Aorta (tissue), 5 donors: ENCODE measurements around the gene CDCA5. TPM values are rescaled to one million over a fixed set of nuclear protein-coding genes. Genes with fewer than 3 reads are reported as not detected.

Source experiments
- ATAC-seq: fragments of 200-7000 bp; cut with Tn5 transposase; one replicate; pipeline ENCODE4 v1.9.1; 2022; ENCODE audit warnings: moderate library complexity; ENCODE audit not compliant: low FRiP score
- DNase-seq, 2 donors: peaks; one replicate each; pipeline ENCODE4 v3.0.0-alpha.2; 2020
- H3K27ac ChIP-seq, 2 donors: one replicate each; pipeline ENCODE4 v1.5.1; 2013; ENCODE audit warnings: low read length in 2 of 2, mild to moderate bottlenecking in 2 of 2, moderate library complexity in 2 of 2, control low read depth in 1 of 2, inconsistent platforms in 1 of 2, low read depth in 1 of 2
- H3K27me3 ChIP-seq, 2 donors: one replicate each; pipeline ENCODE4 v1.6.1; 2013; ENCODE audit warnings: control low read depth in 1 of 2, low read length in 1 of 2, mild to moderate bottlenecking in 1 of 2, moderate library complexity in 1 of 2; ENCODE audit not compliant: insufficient read depth in 2 of 2, control insufficient read depth in 1 of 2
- H3K36me3 ChIP-seq, 2 donors: one replicate each; pipeline ENCODE4 v1.6.1; 2013; ENCODE audit warnings: control low read depth in 1 of 2, low read length in 1 of 2, mild to moderate bottlenecking in 1 of 2; ENCODE audit not compliant: insufficient read depth in 2 of 2, control insufficient read depth in 1 of 2
- H3K4me1 ChIP-seq, 2 donors: one replicate each; pipeline ENCODE4 v1.6.1; 2013; ENCODE audit warnings: low read length in 2 of 2, control low read depth in 1 of 2, mild to moderate bottlenecking in 1 of 2, moderate library complexity in 1 of 2; ENCODE audit not compliant: insufficient read depth in 2 of 2, control insufficient read depth in 1 of 2
- H3K4me3 ChIP-seq, 2 donors: one replicate each; pipeline ENCODE4 v1.5.1; 2013; ENCODE audit warnings: low read length in 2 of 2, control low read depth in 1 of 2, mild to moderate bottlenecking in 1 of 2
- H3K9me3 ChIP-seq: one replicate; pipeline ENCODE4 v1.6.1; 2013; ENCODE audit warnings: mild to moderate bottlenecking, low read length; ENCODE audit not compliant: control insufficient read depth
- WGBS, 2 donors: extraction: QIAGEN DNeasy Blood & Tissue Kit; methylation state at CpG; one replicate each; pipeline ENCODE4 v1.1.7; 2013; 5-methylcytosine and 5-hydroxymethylcytosine counted together
- intact Hi-C, 2 donors: fragments of 100-400 bp; cut with DNase I; formaldehyde crosslinking; loops; one replicate each; pipeline versions ENCODE4 v1.14.2 to v1.15.0; 2022
- polyA plus RNA-seq, 2 donors: library from polyadenylated mRNA; stranded (reverse); fragments of 200-250 nt; gene quantifications; one replicate each; pipeline ENCODE4 v1.2.3, GENCODE V29; 2013
- total RNA-seq, 2 donors: library from RNA; stranded (reverse); fragmentation: NEBNext Ultra II Directional; extraction: Animal tissue kit (Norgen Biotek cat#: 25700); gene quantifications; one replicate each; pipeline ENCODE4 v1.2.1, GENCODE V29; 2021
- donor health status: healthy with polysubstance abuse.
- donor health status: Bipolar disorder and iron deficiency.
- donor health status: DM: no; HTN: no; CAD: no.
- donor health status: DM: no; HTN: no; CAD: no.
- donor health status: DM: yes; HTN: yes; CAD: no.

CDCA5 gene
- total and polyA plus RNA-seq, 4 donors = 0.81 to 2.5 (median 1.0) TPM

- Histone ChIP-seq H3K36me3 (no peaks in the 10 kb centered on the region), H3K4me3 (no peak overlapping the region), H3K9me3 (no peaks in the 10 kb centered on the region), H3K27me3 (no peaks in the 10 kb centered on the region), H3K27ac (no peak overlapping the region), H3K4me1 (no peaks in the 10 kb centered on the region)
- intact Hi-C loops = no loop called here
- ATAC-seq (no peak), DNase-seq (no peak)
- WGBS, 2 donors = 62 to 66% methylated on average over 4 of the region's 4 CpGs
These were observed 11.8 kb downstream of the CDCA5 start for GRCh38 chr11:65071907-65072630.

DNA sequence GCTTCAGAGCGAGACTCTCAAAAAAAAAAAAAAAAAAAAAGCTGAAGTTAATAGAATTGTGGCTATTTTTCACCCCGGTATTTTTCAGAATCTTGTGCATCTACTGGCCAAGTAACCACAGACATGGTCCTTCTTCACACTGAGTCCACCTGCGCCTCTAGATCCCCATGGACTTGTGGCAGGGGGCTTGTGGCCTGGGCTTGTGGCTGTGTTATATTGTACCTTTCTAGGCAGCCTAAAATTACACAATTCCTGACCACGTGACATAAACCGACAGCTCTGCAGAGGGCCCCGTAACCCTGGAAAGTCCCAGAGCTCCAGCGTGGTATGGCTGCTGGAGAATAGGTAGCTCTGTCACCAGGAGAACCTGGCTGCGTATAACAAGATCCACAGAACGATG lies 14.6 kb downstream of the CDCA5 start:
- intact Hi-C loops = no loop called here
- Histone ChIP-seq H3K27ac (no peak overlapping the region), H3K4me3 (no peak overlapping the region), H3K9me3 (no peaks in the 10 kb centered on the region), H3K36me3 (no peaks in the 10 kb centered on the region), H3K27me3 (no peaks in the 10 kb centered on the region), H3K4me1 (no peaks in the 10 kb centered on the region)
- WGBS, 2 donors = 76 to 78% methylated on average over 9 of the region's 9 CpGs
- DNase-seq = no peak
- no peak for ATAC-seq

DNA sequence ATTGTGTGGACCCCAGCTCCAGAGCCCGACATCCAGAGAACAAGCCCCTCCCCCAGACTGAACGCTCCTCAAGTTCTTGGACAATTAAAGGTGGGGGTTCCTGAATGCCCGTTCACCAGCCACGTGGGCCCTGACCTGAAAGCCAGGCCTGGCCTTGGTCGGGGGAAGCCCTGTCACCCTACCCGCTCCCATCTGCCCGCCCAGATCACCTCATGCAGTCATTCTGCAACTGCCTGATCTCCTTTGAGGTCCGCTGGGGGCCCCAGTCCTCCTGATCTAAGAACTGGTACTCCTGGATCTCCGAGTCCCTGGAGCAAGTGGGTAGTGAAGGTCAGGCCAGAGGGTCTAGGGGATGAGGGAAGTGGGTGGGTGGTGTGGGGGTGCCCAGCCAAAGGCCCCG lies 16.4 kb downstream of the CDCA5 start:
- no peaks in the 10 kb centered on the region for H3K36me3 ChIP-seq
- WGBS, 2 donors = 80 to 86% methylated on average over 10 of the region's 10 CpGs
- intact Hi-C loops = no loop called here
- ATAC-seq = no peak
- no peak overlapping the region for H3K4me3 ChIP-seq
- no peaks in the 10 kb centered on the region for H3K9me3 ChIP-seq
- H3K27ac ChIP-seq = no peak overlapping the region
- H3K27me3 ChIP-seq = no peaks in the 10 kb centered on the region
- DNase-seq = no peak
- no peaks in the 10 kb centered on the region for H3K4me1 ChIP-seq

DNA sequence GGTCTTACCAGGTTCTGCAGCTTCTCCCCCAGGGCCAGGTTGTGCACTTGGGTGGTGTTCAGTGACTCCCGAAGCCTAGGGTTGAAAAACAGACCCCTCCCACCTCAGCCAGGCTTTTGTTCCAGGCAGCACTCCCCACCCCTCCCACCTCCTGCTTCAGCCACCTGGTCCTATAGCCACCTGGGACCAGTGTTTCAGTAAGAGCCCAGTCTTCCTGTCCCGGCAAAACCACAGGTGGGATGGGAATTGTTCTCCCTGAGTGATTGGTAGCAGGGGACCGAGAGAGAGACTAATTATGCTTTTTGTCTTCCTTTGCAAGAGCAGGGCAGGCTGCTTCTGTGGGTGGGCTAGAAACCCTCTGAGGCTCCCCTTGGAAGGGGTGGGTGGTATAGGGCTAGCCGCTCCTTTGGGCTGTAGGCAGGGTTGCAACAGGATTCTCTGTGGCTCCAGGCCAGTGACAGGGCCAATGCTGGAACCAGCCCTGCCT lies 17.0 kb downstream of the CDCA5 start:
- WGBS, 2 donors = 79 to 84% methylated on average over 3 to 4 of the region's 4 CpGs
- Histone ChIP-seq H3K36me3 (no peaks in the 10 kb centered on the region), H3K9me3 (no peaks in the 10 kb centered on the region), H3K27me3 (no peaks in the 10 kb centered on the region), H3K27ac (no peak overlapping the region), H3K4me1 (no peaks in the 10 kb centered on the region), H3K4me3 (no peak overlapping the region)
- DNase-seq (no peak), ATAC-seq (no peak)
- intact Hi-C loops = no loop called here

DNA sequence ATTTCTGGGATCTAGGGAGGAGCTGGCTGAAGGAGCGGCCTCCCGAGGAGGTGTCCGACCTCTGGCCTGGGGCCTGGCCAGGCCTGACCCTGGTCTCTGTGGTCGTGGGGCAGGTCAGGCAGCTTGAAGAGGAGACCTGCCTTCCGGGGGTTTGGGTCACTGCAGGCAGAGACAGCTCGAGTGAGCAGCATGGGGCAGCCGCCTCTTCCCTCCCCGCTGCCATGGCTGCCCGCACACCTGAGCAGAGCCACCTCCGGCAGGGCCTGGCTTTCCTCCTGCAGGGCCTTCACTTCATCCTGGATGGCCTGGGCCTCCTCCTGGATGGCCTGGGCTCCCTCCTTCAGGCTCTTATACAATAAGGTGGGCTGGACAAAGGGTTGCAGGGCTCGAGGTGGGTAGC lies 17.5 kb downstream of the CDCA5 start:
- no peak for ATAC-seq
- Histone ChIP-seq H3K4me1 (no peaks in the 10 kb centered on the region), H3K9me3 (no peaks in the 10 kb centered on the region), H3K27ac (no peak overlapping the region), H3K36me3 (no peaks in the 10 kb centered on the region), H3K4me3 (no peak overlapping the region), H3K27me3 (no peaks in the 10 kb centered on the region)
- DNase-seq = no peak
- 76 to 79% methylated on average over 11 of the region's 11 CpGs for WGBS, 2 donors
- intact Hi-C loops = no loop called here

DNA sequence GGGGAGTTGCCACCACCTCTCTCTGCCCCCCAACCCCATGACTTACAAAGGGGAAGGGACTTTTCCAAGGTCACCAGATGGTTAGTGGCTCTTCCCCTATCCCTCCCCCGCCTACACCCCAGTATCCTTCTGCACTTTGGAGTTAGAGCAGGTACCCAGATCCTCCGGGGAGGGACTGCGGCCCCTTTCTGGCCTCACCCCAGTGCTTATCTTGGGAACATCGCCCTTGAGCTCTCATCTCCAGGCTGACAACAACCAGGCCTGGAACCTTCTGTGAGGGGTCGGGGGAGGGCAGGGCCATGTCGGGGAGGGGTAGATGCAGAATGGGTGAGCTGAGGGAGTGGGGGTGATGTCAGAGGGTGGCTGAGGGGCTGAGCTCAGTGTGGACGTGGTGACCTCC lies 18.0 kb downstream of the CDCA5 start:
- ATAC-seq (no peak), DNase-seq (no peak)
- intact Hi-C loops = no loop called here
- Histone ChIP-seq H3K36me3 (no peaks in the 10 kb centered on the region), H3K4me3 (no peak overlapping the region), H3K27ac (no peak overlapping the region), H3K4me1 (no peaks in the 10 kb centered on the region), H3K9me3 (no peaks in the 10 kb centered on the region), H3K27me3 (no peaks in the 10 kb centered on the region)
- 75 to 85% methylated on average over 7 of the region's 7 CpGs for WGBS, 2 donors

DNA sequence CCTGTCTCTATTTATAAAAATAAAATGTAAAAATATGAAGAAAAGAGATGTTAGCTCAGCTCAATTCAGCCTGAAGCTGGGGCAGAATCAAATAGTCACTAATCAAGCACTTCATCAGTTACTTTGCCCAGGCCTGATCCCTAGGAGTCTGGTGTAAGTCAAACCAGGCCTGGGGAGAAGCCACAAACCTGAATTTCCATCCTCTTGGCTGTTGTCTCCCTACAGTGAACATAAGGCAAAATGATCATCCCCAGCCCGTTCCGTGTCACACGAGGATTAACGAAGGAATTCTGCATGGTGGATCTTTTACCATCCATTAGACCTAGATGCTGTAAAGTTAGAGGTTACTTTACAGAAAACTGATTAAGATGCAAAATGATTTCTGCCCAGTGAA lies 19.0 kb downstream of the CDCA5 start:
- no peak for DNase-seq
- Histone ChIP-seq H3K4me1 (no peaks in the 10 kb centered on the region), H3K27ac (no peak overlapping the region), H3K9me3 (no peaks in the 10 kb centered on the region), H3K4me3 (no peak overlapping the region), H3K36me3 (no peaks in the 10 kb centered on the region), H3K27me3 (no peaks in the 10 kb centered on the region)
- intact Hi-C loops = no loop called here
- WGBS, 2 donors = 82 to 88% methylated on average over 4 of the region's 4 CpGs
- ATAC-seq = no peak

GRCh38 chr11:65063532-65063931 lies 20.3 kb downstream of the CDCA5 start:
- WGBS, 2 donors = 63 to 81% methylated on average over 3 of the region's 3 CpGs
- DNase-seq (no peak), ATAC-seq (no peak)
- no peaks in the 10 kb centered on the region for H3K27me3 ChIP-seq
- H3K36me3 ChIP-seq = no peaks in the 10 kb centered on the region
- intact Hi-C loops = no loop called here
- H3K4me1 ChIP-seq = no peaks in the 10 kb centered on the region
- no peak overlapping the region for H3K4me3 ChIP-seq
- H3K9me3 ChIP-seq = no peaks in the 10 kb centered on the region
- H3K27ac ChIP-seq = no peak overlapping the region

DNA sequence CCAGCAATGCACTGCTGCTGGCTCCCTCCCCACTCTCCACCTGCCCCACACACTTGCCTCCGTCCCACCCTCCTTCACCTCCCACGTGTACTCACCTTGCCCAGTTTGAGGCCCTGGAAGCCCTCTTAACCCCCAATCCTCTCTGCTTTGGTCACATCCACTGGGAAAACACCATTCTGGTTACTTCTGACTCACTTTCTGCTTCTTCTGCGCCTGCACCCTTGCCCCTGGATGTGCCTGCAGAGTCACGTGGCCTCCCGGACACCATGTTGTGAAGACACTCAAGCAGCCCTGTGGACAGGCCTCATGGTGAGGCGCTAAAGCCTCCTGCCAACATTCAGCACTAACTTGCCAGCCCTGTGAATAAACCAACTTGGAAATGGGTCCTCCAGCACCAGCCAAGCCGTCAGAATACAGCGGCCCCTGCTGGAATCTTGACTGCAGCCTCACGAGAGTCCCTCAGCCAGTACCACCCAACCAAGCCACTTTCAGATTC lies 22.9 kb downstream of the CDCA5 start:
- no peak overlapping the region for H3K4me3 ChIP-seq
- intact Hi-C loops = no loop called here
- H3K36me3 ChIP-seq = no peaks in the 10 kb centered on the region
- whole genome bisulfite sequencing, 2 donors = 60 to 62% methylated on average over 9 of the region's 9 CpGs
- H3K4me1 ChIP-seq = no peaks in the 10 kb centered on the region
- H3K27ac ChIP-seq = no peak overlapping the region
- H3K9me3 ChIP-seq = no peaks in the 10 kb centered on the region
- H3K27me3 ChIP-seq = no peaks in the 10 kb centered on the region
- ATAC-seq (no peak), DNase-seq (no peak)
